NCI-H526 treated with DMSO at 0.1 percent for 48 hours (cell line): Measurements from ENCODE around the gene ATG9B.
"Not testable (repeated sequence)": the region's sequence is repeated elsewhere in the genome, so short reads cannot be mapped to it uniquely, and the experiment has no call there.

Experiments
- DNase-seq: peaks from one replicate; lab custom pipeline; 2025; lab: John Stamatoyannopoulos, UW

Gene ATG9B

GRCh38 chr7:151035026-151035717 is 10.9 kb upstream of the ATG9B start:
- DNase-seq = no peak

DNA sequence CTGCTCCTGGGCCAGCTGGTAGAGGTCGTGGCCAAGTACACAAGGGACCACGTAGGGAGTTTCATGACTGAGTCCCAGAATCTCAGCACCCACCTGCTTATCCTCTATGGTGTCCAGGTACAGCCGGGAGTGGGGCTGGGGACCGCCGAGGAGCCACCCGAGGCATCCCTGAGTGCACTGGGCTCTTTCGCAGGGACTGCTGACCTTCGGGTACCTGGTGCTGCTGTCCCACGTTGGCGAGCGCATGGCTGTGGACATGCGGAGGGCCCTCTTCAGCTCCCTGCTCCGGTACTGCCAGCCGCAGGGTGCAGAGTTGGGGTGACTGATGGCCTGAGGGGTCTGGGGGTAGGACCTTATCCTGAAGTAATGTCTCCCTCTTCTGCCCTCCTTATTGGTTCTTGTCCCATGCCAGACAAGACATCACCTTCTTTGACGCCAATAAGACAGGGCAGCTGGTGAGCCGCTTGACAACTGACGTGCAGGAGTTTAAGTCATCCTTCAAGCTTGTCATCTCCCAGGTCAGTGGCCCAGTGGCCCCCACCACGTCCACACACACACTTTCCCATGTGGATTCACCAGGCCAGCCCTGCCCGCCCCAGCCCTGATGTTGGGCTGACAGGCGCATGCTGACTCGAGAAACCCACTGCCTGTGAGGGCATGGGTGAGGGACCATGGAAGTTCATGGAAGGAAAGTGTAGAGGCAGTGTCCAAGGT is 10.2 kb upstream of the ATG9B start:
- no peak for DNase-seq

- DNase-seq = no peak
Observed at GRCh38 chr7:151033864-151034249, 9.6 kb upstream of the ATG9B start.

GRCh38 chr7:151032936-151033863 is 8.9 kb upstream of the ATG9B start:
- no peak for DNase-seq

GRCh38 chr7:151031011-151031410 is 6.7 kb upstream of the ATG9B start:
- DNase-seq = no peak

DNA sequence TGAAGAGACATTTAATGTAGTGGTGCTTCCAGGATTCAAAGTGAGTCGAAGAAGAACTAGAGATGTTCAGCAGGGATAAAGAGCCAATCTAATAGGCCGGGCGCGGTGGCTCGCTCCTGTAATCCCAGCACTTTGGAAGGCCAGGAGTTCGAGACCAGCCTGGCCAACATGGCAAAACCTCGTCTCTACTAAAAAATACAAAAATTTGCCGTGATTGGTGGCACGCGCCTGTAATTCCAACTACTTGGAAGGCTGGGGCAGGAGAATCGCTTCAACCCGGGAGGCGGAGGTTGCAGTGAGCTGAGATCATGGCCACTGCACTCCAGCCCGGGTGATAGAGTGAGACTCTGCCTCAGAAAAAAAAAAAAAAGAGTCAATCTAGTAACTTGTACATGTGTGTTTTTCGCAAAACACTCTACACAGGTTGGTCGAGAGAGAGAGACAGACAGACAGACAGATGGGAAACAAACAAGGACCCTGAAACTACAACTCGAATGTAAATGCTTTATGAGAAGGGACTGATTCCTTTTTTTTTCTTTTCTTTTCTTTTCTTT is 4.7 kb upstream of the ATG9B start:
- DNase-seq = no peak

- DNase-seq = peak; percentile 98
Observed at GRCh38 chr7:151028131-151028947, 4.0 kb upstream of the ATG9B start, which contains the start of gene ABCB8. TSS of gene ABCB8 (plus strand) at chr7:151028450. CDS start at chr7:151028516, 66 bp downstream.

GRCh38 chr7:151027728-151028130 is 3.4 kb upstream of the ATG9B start:
- DNase-seq = not testable (repeated sequence)

DNA sequence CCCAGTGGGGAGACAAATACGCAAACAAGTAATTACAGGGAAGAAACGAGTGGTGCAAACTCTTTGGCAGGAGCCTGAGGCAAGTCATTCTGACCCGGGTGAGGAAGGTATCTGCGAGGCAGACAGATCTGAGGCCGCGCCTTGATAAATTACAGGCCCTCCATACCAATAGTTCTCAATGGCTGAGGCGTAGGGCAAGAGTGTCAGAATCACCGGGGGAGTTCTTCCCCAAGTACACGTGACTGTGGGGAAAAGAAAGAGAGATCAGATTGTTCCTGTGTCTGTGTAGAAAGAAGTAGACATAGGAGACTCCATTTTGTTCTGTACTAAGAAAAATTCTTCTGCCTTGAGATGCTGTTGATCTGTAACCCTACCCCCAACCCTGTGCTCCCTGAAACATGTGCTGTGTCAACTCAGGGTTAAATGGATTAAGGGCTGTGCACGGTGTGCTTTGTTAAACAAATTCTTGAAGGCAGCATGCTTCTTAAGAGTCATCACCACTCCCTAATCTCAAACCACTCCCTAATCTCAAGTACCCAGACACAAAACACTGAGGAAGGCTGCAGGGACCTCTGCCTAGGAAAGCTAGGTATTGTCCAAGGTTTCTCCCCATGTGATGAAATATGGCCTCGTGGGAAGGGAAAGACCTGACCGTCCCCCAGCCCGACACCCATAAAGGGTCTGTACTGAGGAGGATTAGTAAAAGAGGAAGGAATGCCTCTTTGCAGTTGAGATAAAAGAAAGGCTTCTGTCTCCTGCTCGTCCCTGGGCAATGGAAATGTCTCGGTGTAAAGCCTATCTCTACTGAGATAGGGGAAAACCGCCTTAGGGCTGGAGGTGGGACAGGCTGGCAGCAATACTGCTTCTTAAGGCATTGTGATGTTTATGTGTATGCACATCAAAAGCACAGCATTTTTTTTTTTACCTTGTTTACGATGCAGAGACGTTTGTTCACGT is 2.8 kb upstream of the ATG9B start:
- DNase-seq = not testable (repeated sequence)

DNA sequence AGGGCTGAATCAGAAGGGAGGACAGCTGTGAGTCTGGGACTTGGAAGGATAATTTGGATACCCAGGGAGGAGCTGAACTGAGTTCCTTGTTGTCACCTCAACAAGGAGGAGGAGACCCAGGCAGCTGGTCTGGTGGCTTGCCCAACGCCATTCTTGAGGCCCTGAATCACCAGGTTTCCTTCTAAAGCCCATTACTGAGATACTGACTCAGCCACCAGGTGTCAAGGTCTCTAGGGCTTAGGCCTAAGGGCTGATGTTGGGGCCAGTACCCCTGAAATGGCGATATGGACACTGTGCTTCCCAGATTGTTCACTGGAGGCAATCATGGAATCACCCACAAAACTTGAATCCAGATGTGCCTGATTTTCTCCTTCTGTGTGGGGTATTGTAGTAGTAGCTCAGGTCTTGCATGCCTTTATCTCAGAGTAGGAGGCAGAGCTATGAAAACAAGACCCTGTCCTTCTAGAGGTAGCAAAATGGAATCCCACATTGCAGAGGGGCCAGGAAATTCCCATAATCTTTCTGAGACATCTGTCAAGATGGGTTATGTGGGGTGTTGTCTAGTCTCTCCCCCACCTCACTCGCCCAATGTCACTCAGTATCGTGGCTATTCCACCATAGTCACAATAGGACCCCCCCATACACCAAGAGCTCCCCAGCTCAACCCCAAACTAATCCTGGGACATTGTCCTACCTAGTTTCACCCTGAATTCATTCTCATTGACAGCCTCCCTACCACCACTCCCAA is 1.8 kb upstream of the ATG9B start:
- no peak for DNase-seq

DNA sequence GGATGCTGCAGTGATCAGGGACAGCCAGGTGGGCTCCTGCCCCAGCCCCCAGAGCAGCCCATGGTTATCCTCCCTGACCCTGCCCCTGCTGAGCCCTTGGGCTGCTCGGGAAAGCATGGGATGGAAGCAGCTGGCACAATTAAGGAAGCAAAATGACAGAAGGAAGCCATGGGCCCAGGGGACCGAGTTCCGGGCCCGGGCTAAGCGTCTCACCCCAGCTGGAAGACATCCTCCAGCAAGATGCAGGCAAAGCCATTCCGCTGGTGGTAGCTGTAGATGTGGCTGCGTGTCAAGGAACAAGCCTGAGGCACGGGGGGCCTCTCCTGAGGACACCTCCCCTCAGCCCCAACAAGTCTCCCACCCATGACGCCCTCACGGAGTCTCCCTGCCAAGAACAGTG is 1.1 kb downstream of the ATG9B start:
- DNase-seq = no peak

DNA sequence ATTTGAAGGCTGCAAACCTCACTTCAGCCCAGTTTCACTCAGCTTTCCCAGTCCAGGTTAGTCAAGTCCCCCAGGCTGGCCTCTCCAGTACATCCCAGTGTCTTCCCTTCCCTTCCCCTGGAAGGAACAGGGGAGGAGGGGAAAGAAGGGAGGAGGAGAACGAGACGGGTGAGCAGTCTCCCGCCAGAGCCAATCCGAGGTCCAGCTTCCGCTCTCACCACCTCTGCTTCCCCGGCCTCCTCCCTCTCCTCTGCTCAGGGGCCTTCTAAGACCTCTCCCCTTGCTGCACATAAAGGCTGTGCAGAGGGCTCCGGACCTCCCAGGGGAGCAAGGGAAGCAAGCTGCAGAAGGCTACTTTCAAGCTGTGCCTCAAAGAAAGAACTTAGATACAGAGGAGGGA is 4.1 kb downstream of the ATG9B start:
- no peak for DNase-seq

DNA sequence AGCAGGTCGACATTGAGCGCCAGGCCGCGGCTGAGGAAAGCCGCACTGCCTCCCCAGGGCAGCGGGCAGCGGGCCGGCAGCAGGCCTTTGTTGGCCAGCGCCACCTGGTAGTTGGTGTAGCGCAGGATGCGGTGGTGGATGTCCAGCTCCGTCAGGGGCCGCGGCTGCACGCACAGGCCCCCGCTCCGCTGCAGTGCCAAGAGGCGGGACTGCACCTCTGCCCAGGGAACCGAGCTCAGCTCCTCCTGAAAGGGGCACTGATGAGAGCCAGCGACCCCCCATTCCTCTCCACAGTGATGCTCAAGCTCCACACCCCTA is 5.2 kb downstream of the ATG9B start:
- DNase-seq = no peak

DNA sequence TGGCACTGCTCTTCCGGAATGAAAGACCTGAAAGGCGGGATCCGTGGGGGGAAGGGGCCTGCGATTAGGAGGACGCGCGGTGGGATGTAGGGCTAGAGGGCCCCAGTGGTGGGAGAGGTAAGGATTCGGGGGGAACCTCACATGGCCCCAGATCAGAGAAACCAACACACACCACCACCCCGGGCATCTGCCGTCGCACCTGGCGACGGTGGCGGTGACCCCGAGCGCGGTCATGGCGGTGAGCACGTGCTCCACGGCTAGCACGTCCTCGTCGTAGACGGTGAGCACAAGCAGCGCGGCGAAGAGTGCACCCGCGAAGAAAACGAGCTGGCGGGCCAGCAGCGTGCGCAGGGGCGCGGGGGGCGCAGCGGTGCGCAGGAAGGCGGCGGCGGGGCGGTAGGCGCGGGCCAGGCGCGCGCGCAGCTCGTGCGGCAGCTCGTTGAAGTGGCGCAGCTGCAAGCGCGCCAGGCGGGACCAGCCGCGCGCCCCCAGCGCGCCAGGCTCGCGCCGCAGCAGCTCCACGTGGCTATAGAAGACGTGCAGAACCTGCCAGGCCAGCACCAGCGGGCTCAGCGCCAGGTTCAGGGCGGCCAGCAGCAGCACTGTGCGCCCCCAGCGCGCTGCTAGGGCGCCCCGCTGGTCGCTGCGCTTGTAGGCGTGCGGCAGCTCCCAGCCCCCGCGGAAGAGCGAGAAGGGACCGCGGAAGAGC is 5.7 kb downstream of the ATG9B start:
- no peak for DNase-seq

DNA sequence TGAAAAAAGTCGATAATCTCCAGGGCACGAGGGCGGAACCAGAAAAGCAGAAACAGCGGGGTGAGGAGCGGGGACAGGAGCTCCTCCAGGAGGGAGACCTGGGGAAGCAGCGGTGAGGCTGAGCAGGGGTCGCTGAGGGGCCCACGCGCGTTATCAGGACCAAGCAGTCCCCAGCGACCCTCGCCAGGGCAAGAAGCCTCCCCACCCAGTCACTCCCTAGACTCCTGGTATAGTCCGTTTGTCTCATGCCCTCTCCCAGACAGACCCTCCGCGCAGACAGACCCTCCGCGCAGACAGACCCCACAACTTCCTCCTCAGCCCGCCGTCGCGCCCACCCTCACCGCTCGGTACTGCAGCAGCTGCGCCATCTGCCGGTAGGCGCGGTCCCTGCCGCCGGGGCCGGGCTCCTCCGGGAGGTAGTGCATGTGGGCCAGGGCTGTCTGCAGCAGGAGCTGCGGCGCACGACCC is 6.3 kb downstream of the ATG9B start:
- DNase-seq = peak; percentile 36

DNA sequence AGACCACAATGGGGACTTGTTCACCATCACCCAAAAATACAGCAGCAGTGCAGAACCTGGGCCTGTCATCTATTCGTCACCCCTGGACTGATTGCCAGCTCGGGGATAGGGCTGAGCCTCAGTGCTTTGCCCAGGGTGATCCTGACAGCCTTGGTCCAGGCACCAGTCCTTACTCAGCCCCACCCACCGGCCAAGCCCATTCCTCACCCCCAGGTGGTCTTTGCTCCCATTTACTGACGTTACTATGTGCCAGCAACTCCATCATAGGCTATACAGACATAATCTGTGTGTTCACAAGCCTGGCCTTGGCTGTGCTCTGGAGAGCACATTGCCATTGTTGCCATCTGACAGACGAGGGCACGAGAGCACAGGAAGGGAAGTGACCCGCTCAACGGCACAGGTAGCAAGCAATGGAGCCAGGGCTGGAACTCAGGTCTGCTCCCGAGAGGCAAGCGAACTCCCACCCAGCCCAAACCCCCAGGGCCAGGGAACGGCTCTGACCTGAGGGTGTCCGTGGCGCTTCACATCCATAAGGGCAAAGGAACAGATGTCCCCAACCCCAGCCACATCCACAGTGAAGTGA is 6.8 kb downstream of the ATG9B start:
- no peak for DNase-seq

DNA sequence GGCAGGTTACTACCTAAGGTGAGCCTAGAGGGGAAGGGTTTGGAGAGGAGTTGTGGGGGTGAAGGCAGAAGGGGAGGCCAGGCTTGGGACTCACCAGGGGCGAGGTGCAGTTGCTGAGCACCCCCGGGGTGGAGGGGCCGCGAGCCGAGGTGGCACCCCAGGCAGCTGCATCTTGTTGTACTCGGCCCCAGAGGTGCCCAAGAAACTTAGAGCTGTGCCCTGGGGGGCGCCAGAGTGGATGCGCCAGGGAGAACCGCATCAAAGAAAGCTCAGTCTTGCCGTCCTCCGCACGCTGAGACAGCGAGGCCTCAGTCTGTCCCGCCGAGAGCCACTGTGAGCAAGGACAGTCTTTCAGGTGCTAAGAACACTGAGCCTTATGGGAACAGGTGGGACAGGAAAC is 7.4 kb downstream of the ATG9B start:
- no peak for DNase-seq

DNA sequence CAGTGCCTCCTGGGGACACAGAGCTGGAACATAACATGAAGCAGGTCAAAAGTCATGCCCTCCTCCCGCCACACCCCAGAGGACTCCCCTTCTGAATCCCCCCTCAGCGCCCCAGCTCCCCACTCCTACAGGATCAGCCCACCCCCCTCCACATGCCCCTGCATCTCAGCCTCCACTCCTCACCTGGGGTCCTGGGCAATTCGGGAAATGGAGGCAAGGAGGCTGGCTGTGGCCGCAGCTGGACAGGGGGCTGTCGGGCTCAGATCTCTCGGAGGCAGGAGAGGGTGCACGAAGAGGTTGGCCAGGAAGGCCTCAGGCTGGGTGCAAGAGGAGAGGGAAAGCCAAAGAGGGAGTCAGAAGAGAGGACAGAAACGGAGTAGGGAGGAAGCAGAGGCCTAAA is 7.8 kb downstream of the ATG9B start:
- DNase-seq = no peak

DNA sequence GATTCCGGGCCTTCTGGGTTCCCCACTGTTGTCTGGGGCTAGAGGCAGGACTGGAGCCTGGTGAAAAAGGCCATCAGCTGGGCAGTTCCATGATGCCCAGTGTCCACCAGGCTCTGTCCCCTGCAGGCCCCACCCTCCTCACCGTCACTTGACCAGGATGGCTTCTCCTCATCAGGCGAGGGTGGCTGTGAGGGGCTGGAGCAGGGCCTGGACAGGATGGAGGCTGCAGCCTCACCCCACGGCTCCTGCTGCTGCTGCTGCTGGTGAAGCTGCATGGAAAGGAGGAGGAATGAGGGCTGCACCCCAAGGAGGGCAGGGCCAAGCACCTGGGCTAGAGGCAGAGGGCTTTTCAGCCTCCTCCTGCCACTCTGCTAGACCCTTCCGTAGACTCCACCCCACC is 8.3 kb downstream of the ATG9B start:
- DNase-seq = no peak
